ENCODE results near the gene CLEC4F. TPM values are rescaled to one million over a fixed set of nuclear protein-coding genes. Genes with fewer than 3 reads are reported as not detected.

Gene CLEC4F
- total RNA-seq, 2 donors from 2014 or later: 0.16 TPM; not detected in 1

DNA sequence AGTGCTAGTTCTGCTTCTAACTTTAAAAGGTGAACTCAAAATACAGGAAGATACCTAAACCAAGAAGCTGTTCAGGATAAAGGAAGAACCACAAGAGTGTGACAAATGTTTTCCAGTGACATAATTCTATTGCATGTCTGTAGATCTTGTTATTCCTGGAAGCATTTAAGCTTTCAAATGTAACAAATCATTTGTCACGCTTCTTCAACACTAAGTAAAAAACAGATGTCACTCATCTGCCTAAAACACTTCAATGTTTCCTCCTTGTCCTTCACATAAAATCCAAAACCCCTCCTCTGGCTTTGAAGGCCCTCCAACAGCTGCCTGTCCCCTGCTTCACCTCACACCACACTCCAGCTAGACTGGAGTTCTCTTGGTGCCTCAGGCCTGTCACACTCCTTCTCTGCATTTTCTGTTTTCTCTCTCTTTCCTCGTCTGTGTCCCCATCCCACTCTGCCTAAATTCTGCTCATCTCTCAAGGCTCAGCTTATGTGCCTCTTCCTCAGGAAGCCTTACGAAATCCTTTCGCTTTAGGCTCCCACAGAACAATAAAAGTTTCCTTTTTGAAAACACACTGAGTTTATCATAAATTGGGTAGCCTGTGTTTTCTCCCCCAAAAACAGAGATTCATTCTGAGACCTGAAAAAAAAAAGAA, 6.4 kb upstream of the CLEC4F start:
- H3K27ac ChIP-seq: no peak overlapping the region

DNA sequence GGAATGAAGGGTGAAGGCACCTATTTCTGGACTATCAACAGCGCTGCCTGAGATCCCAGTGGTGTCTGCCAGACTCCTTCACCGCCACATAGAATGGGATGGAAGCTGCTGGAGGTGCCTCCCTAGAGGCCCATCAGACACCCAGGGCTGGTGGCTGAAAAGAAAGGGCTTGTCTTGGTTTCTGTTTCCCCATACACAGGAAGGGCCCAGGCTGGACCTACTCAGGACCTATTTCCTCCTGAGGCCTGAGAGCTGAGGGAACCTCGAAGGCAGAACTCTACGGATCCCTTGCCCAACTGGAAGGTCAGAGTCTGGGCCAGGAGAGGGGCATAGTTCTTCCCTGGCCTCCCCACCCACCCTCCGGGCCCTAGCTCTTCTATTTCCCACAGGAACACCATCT, 2.9 kb upstream of the CLEC4F start:
- Histone ChIP-seq H3K27ac (no peak overlapping the region), H3K4me1 (peaks cover 0 to under 1% of the 10 kb centered on the region in 2 donors), H3K9me3 (no peaks in the 10 kb centered on the region), H3K27me3 (no peaks in the 10 kb centered on the region), H3K36me3 (no peaks in the 10 kb centered on the region), H3K4me3 (no peak overlapping the region)
- TF ChIP-seq, protein P1, sequence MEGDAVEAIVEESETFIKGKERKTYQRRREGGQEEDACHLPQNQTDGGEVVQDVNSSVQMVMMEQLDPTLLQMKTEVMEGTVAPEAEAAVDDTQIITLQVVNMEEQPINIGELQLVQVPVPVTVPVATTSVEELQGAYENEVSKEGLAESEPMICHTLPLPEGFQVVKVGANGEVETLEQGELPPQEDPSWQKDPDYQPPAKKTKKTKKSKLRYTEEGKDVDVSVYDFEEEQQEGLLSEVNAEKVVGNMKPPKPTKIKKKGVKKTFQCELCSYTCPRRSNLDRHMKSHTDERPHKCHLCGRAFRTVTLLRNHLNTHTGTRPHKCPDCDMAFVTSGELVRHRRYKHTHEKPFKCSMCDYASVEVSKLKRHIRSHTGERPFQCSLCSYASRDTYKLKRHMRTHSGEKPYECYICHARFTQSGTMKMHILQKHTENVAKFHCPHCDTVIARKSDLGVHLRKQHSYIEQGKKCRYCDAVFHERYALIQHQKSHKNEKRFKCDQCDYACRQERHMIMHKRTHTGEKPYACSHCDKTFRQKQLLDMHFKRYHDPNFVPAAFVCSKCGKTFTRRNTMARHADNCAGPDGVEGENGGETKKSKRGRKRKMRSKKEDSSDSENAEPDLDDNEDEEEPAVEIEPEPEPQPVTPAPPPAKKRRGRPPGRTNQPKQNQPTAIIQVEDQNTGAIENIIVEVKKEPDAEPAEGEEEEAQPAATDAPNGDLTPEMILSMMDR (IDR thresholded peaks at IDR 0.05): no peak
- DNase-seq (ENCODE audit: low spot score): no peak

More for the DNA sequence above, 6.4 kb upstream of the CLEC4F start:
- peaks cover 0 to 13% of the 10 kb centered on the region in 2 donors for H3K4me1 ChIP-seq
- no peaks in the 10 kb centered on the region for H3K27me3 ChIP-seq
- no peaks in the 10 kb centered on the region for H3K36me3 ChIP-seq
- TF ChIP-seq, protein P1 (IDR thresholded peaks at IDR 0.05): no peak
- no peaks in the 10 kb centered on the region for H3K9me3 ChIP-seq
- H3K4me3 ChIP-seq: no peak overlapping the region
- no peak for DNase-seq (ENCODE audit: low spot score)

DNA sequence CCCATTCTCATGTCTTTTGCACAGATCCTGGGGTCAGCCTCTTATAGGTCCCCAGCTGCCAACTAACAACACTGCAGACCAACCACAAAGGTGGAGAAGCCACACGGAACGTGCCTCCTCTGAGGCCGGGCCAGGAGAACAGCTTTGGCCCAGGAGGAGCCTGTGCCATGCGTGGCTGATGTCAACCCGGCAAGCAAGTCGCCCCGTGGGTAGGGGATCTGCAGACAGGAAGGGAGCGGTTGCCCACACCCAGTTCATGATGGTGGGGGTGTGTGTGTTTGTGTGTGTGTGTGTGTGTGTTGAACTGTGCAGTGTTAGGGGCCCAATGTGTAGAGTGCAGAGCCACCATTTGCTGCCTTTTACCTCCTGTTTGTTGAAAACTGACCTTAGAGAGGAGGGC, 2.4 kb upstream of the CLEC4F start:
- Histone ChIP-seq H3K27me3 (no peaks in the 10 kb centered on the region), H3K36me3 (no peaks in the 10 kb centered on the region), H3K4me1 (no peaks in the 10 kb centered on the region), H3K4me3 (no peak overlapping the region), H3K27ac (no peak overlapping the region), H3K9me3 (no peaks in the 10 kb centered on the region)
- TF ChIP-seq, protein P1 (IDR thresholded peaks at IDR 0.05): no peak
- no peak for DNase-seq (ENCODE audit: low spot score)

DNA sequence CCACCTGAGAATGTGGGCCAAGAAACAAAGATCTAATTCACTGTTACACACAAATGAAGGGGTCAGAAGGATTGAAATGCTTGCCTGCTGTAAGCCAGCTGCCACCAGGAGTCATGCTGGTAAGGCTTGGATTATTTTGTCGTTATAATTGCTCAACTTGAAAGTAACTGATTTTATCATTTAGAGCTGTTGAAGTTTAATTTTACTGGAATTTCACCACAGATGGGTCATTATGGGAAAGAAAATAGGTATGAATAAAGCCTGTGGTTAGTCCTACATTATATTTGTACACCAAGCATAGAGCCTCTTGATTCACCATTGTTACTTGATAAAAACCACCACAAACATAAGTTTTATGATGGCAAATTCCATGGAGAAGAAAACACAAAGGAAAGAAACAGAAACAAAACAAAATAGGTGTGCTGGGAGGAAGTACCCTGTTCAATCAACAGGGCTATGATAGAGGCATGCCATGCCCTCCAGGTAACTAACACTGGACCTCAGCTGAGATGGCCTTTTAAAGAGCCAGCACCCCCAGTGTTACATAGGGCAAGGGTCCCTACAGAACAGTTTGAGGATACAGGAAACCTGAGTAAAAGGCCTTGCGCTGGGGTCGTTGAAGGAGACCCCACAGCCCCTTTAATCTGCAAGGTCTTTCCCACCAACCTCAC, 3.0 kb downstream of the CLEC4F start:
- Histone ChIP-seq H3K27me3 (no peaks in the 10 kb centered on the region), H3K4me3 (no peak overlapping the region), H3K4me1 (no peaks in the 10 kb centered on the region), H3K36me3 (no peaks in the 10 kb centered on the region), H3K27ac (no peak overlapping the region), H3K9me3 (no peaks in the 10 kb centered on the region)
- TF ChIP-seq, protein P1 (IDR thresholded peaks at IDR 0.05): no peak
- DNase-seq (ENCODE audit: low spot score): no peak

DNA sequence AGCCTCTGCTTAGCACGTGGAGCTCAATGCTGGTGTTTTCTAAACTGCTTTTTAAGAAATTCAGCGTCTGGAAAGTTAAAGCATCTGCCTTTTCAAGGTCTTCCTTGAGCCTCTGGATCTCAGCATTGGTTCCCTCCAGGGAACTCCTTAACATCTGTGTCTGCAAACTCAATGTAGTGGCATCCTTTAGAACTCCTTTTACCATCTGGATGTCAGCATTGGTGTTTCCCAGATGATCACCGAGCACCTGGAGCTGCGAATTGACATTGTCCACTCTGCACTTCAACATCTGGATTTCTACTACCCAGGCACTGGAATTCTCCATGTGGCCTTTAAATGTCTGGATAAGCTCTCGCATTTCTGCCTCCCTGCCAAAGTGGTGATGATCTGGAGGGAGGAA, 3.7 kb downstream of the CLEC4F start:
- Histone ChIP-seq H3K4me3 (no peak overlapping the region), H3K27me3 (no peaks in the 10 kb centered on the region), H3K36me3 (no peaks in the 10 kb centered on the region), H3K27ac (no peak overlapping the region), H3K4me1 (no peaks in the 10 kb centered on the region), H3K9me3 (no peaks in the 10 kb centered on the region)
- TF ChIP-seq, protein P1 (IDR thresholded peaks at IDR 0.05): no peak
- DNase-seq (ENCODE audit: low spot score): no peak

Measured in right atrium auricular region (tissue), 2 donors.